GDM1 (cell line): ENCODE data around the gene RTBDN.

Experiments
- DNase-seq: peaks from one replicate; lab custom pipeline; 2025; lab: John Stamatoyannopoulos, UW

RTBDN gene

DNA sequence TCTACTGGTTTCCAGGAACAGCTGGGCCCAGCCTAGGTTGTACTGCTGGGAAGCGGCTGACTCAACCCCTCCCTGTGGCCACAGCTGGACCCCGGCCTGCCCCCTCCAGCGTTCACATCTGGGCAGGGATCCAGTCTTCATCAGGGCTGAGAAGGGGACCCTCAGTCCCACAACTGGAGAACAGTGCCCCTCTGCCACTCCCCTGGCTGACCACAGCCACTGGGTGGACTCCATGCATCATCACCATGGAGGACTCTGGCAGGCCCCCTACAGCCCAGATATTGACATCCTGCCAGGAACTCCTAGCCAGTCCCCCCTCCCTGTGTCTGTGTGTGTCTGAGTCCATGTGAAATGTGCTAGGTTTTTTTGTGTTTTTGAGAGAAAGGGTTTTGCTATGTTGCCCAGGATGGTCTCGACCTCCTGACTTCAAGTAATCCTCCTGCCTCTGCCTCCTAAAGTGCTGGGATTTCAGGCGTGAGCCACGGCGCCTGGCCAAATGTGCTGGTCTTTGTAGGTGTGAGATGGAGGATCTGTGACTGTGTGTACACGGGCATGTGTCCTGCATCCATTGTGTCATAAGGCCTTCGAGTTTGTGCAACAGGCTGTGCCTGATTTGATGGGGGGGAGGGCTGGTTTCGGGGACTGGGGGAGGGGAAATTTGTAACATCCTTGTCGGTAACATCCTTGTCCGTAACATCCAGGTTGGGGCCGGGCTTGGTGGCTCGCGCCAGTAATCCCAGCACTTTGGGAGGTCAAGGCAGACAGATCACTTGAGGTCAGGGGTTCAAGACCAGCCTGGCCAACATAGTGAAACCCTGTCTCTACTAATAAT is 55.0 kb downstream of the RTBDN start:
- DNase-seq: no peak

DNA sequence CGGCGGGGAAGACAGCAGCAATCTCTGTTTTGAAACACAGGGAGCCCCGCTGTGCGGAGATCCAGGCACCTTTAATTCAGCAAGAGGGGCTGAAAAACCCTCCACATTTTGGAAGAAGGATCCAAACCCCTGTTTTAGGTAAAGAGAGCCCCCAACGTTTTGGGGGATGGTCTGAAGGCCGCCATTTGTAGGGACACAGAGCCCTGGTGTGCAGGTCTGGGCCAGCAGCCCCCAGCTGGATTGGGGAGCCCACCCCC is 55.5 kb downstream of the RTBDN start:
- DNase-seq: no peak

DNA sequence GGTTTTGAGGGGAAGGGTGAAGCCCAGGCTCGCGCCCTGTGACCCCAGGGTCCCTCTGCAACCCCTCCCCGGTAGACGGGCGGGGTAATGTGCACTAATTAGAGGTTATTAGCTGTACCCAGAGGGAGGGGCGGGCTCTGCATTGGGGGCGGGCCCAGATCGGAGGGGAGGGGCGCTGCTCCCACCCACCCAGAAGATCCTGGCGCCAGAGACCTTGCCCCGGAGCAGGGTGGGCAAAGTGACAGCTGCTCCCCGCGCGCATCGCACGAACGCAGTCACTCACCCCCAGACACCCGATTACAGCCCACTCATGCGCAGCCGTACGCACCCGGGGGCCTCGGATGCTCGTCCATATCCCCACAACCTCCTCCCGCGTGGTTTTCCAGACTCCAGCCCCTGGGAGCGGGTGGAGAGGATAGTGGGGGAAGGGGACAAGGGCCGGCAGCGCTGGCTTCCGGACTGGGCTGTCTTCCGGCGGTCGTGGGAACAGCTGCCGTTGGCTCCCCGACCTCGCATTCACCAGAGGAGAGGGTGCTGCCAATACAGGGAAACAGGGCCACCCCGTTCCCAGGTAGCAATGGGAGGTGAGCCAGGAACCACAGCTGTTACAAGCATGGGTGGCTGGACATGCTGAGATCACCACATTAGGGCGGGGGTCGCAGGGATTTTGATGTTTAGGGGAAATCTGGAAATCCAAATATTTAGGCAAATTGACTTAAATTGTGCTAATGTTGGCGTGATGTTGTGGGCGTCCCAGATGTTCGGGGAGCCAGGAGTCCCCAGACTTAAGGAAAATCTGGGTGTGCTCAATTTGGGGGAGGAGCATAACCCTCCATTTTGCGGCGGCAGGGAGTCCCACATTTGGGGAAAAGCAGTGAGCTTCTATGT is 56.1 kb downstream of the RTBDN start:
- peak; percentile 39 for DNase-seq

DNA sequence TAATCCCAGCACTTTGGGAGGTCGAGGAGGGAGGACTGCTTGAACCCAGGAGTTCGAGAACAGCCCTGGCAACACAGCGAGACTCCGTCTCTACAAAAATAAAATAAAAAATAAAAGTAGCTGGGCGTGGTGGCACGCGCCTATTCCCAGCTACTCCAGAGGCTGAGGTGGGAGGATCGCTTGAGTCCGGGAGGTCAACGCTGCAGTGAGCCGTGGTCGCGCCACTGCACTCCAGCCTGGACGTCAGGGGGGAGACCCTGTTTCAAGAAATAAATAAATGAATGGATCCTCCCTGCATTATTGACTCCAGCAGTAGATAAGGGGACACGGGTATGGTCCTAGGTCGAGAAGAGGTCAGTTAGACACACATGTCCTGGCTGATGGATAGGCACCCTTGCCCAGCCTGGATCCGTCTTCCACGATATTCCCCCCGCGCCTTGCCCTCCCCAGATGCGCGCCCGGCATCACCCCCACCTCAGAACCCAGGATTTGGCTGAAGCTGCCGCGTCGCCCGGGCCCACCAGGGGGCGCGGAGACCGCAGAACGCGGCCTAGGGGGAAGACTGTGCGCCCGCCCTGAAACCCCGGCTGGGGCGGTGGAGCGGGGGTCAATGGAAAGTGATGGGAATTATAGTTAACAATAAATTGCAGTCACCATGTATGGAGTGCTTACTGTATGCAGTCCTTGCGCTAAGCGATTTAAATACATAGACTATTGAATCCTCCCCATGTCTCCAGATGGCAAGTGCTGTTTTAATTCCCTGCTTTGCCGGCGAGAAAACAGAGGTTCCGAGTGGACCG is 57.0 kb downstream of the RTBDN start:
- peak; percentile 55 for DNase-seq
